HG03135 (cell line): ENCODE measurements around the gene SPP1.
A peak's percentile ranks its signal among the peaks of the same experiment; 100 is the strongest.
"Not testable (repeated sequence)": the region's sequence is repeated elsewhere in the genome, so short reads cannot be mapped to it uniquely, and the experiment has no call there.

Experiments used
- ATAC-seq: cut with Tn5 transposase; IDR thresholded peaks from one replicate; pipeline ENCODE4 v1.9.1; 2021; ENCODE audit warnings: mild to moderate bottlenecking, moderate library complexity; ENCODE audit not compliant: unreplicated experiment

Gene SPP1

GRCh38 chr4:87985097-87985886 is 9.8 kb downstream of the SPP1 start:
- ATAC-seq = peak; percentile 75

- ATAC-seq = no peak
Measured at GRCh38 chr4:87985887-87986200, 10.3 kb downstream of the SPP1 start.

- ATAC-seq = no peak
Measured at GRCh38 chr4:87986508-87986907, 11.0 kb downstream of the SPP1 start.

- no peak for ATAC-seq
Measured at GRCh38 chr4:87989765-87990164, 14.3 kb downstream of the SPP1 start.

GRCh38 chr4:87995435-87995834 is 19.9 kb downstream of the SPP1 start:
- ATAC-seq = no peak

- ATAC-seq = not testable (repeated sequence)
Measured at GRCh38 chr4:87999191-87999691, 23.7 kb downstream of the SPP1 start.

GRCh38 chr4:88001871-88002270 is 26.4 kb downstream of the SPP1 start:
- ATAC-seq = no peak

GRCh38 chr4:88002786-88003185 is 27.3 kb downstream of the SPP1 start:
- no peak for ATAC-seq

- ATAC-seq = no peak
Measured at GRCh38 chr4:88003261-88003660, 27.7 kb downstream of the SPP1 start.

- ATAC-seq = no peak
Measured at GRCh38 chr4:88005076-88005475, 29.6 kb downstream of the SPP1 start.

GRCh38 chr4:88005946-88006345 is 30.4 kb downstream of the SPP1 start:
- no peak for ATAC-seq

GRCh38 chr4:88006956-88007303 is 31.4 kb downstream of the SPP1 start:
- no peak for ATAC-seq

- ATAC-seq = peak; percentile 87
Measured at GRCh38 chr4:88007304-88008121, 32.0 kb downstream of the SPP1 start, which contains the start of gene PKD2. TSS of gene PKD2 (plus strand) at chr4:88007635. CDS start at chr4:88007734, 99 bp downstream.

GRCh38 chr4:88008122-88008742 is 32.7 kb downstream of the SPP1 start:
- peak; percentile 32 for ATAC-seq

- ATAC-seq = no peak
Measured at GRCh38 chr4:88008743-88009171, 33.2 kb downstream of the SPP1 start.

GRCh38 chr4:88009871-88010270 is 34.4 kb downstream of the SPP1 start:
- no peak for ATAC-seq

GRCh38 chr4:88010966-88011365 is 35.5 kb downstream of the SPP1 start:
- ATAC-seq = no peak

GRCh38 chr4:88012647-88013046 is 37.1 kb downstream of the SPP1 start:
- peak; percentile 57 for ATAC-seq

GRCh38 chr4:88014386-88014905 is 38.9 kb downstream of the SPP1 start:
- no peak for ATAC-seq

GRCh38 chr4:88015659-88016295 is 40.3 kb downstream of the SPP1 start:
- no peak for ATAC-seq
